ENCODE results near the gene ARHGEF37. TPM values are rescaled to one million over a fixed set of nuclear protein-coding genes. Genes with fewer than 3 reads are reported as not detected.

The ARHGEF37 gene
- total RNA-seq, 1 donor from 2014 or later: 17.7 TPM

- Histone ChIP-seq H3K27me3 (no peaks in the 10 kb centered on the region), H3K36me3 (no peaks in the 10 kb centered on the region), H3K4me3 (no peak overlapping the region), H3K9me3 (no peaks in the 10 kb centered on the region), H3K4me1 (no peaks in the 10 kb centered on the region), H3K27ac (no peak overlapping the region)
- DNase-seq (ENCODE audit: extremely low spot score in 2 of 2): no peak
- intact Hi-C loops (cut with DNase I): no loop called here
- TF ChIP-seq CTCF (IDR thresholded peaks at IDR 0.05): no peak
- TF ChIP-seq POLR2AphosphoS5 (IDR thresholded peaks at IDR 0.05; ENCODE audit: insufficient read depth in 1 of 2, low read depth in 1 of 2): no peak
- no peak for TF ChIP-seq POLR2A (IDR thresholded peaks at IDR 0.05)
Observed at GRCh38 chr5:149683964-149684363, 102.7 kb downstream of the ARHGEF37 start.

- intact Hi-C loops (cut with DNase I): no loop called here
- DNase-seq (ENCODE audit: extremely low spot score in 2 of 2): no peak
- no peaks in the 10 kb centered on the region for H3K36me3 ChIP-seq
- no peaks in the 10 kb centered on the region for H3K9me3 ChIP-seq
- no peak for TF ChIP-seq POLR2AphosphoS5 (IDR thresholded peaks at IDR 0.05; ENCODE audit: insufficient read depth in 1 of 2, low read depth in 1 of 2)
- TF ChIP-seq POLR2A (IDR thresholded peaks at IDR 0.05): no peak
- no peak for TF ChIP-seq CTCF (IDR thresholded peaks at IDR 0.05)
- no peak overlapping the region for H3K4me3 ChIP-seq
- H3K27ac ChIP-seq: no peak overlapping the region
- H3K27me3 ChIP-seq: no peaks in the 10 kb centered on the region
- H3K4me1 ChIP-seq: no peaks in the 10 kb centered on the region
Observed at GRCh38 chr5:149684371-149684770, 103.1 kb downstream of the ARHGEF37 start.

Small RNAs within 50 kb of the gene (small RNA-seq; reads per million reads assigned to genes)
- gene RNU6-588P: not detected

Other genes starting within 250 kb of the ARHGEF37 start
- gene GRPEL2, start 236.0 kb upstream of the ARHGEF37 start, total RNA-seq: 16.9 TPM
- 6.4 TPM for gene PCYOX1L, start 223.5 kb upstream of the ARHGEF37 start, total RNA-seq
- gene IL17B, start 202.2 kb upstream of the ARHGEF37 start, total RNA-seq: 2.7 TPM
- 223 TPM for gene CSNK1A1, start 30.1 kb upstream of the ARHGEF37 start, total RNA-seq
- 11.5 TPM for gene PPARGC1B, start 148.8 kb downstream of the ARHGEF37 start, total RNA-seq